ENCODE measurements around the gene ATG16L2.

- TF ChIP-seq TEAD4 (CRISPR knock-in tag; IDR thresholded peaks at IDR 0.05) (no peak), E2F4 (CRISPR knock-in tag; IDR thresholded peaks at IDR 0.05; ENCODE audit: borderline replicate concordance, low read depth) (no peak), ATF1 (CRISPR knock-in tag; IDR thresholded peaks at IDR 0.05) (no peak), ESRRA (CRISPR knock-in tag; IDR thresholded peaks at IDR 0.05; ENCODE audit: borderline replicate concordance) (no peak), KAT7 (CRISPR knock-in tag; IDR thresholded peaks at IDR 0.05; ENCODE audit: borderline replicate concordance) (no peak), NFYB (CRISPR knock-in tag; conservative IDR thresholded peaks at IDR 0.05; ENCODE audit: low read depth) (no peak), TCF7 (CRISPR knock-in tag; IDR thresholded peaks at IDR 0.05; ENCODE audit: low read depth) (no peak), SMAD3 (CRISPR knock-in tag; IDR thresholded peaks at IDR 0.05; ENCODE audit: borderline replicate concordance) (no peak), ZNF138 (CRISPR knock-in tag; conservative IDR thresholded peaks at IDR 0.05) (no peak), ZBTB21 (CRISPR knock-in tag; IDR thresholded peaks at IDR 0.05; ENCODE audit: borderline replicate concordance) (no peak), NR1H2 (CRISPR knock-in tag; IDR thresholded peaks at IDR 0.05) (no peak)
- TF ChIP-seq, protein P1, sequence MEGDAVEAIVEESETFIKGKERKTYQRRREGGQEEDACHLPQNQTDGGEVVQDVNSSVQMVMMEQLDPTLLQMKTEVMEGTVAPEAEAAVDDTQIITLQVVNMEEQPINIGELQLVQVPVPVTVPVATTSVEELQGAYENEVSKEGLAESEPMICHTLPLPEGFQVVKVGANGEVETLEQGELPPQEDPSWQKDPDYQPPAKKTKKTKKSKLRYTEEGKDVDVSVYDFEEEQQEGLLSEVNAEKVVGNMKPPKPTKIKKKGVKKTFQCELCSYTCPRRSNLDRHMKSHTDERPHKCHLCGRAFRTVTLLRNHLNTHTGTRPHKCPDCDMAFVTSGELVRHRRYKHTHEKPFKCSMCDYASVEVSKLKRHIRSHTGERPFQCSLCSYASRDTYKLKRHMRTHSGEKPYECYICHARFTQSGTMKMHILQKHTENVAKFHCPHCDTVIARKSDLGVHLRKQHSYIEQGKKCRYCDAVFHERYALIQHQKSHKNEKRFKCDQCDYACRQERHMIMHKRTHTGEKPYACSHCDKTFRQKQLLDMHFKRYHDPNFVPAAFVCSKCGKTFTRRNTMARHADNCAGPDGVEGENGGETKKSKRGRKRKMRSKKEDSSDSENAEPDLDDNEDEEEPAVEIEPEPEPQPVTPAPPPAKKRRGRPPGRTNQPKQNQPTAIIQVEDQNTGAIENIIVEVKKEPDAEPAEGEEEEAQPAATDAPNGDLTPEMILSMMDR (IDR thresholded peaks at IDR 0.05): no peak
- TF ChIP-seq, protein P2, sequence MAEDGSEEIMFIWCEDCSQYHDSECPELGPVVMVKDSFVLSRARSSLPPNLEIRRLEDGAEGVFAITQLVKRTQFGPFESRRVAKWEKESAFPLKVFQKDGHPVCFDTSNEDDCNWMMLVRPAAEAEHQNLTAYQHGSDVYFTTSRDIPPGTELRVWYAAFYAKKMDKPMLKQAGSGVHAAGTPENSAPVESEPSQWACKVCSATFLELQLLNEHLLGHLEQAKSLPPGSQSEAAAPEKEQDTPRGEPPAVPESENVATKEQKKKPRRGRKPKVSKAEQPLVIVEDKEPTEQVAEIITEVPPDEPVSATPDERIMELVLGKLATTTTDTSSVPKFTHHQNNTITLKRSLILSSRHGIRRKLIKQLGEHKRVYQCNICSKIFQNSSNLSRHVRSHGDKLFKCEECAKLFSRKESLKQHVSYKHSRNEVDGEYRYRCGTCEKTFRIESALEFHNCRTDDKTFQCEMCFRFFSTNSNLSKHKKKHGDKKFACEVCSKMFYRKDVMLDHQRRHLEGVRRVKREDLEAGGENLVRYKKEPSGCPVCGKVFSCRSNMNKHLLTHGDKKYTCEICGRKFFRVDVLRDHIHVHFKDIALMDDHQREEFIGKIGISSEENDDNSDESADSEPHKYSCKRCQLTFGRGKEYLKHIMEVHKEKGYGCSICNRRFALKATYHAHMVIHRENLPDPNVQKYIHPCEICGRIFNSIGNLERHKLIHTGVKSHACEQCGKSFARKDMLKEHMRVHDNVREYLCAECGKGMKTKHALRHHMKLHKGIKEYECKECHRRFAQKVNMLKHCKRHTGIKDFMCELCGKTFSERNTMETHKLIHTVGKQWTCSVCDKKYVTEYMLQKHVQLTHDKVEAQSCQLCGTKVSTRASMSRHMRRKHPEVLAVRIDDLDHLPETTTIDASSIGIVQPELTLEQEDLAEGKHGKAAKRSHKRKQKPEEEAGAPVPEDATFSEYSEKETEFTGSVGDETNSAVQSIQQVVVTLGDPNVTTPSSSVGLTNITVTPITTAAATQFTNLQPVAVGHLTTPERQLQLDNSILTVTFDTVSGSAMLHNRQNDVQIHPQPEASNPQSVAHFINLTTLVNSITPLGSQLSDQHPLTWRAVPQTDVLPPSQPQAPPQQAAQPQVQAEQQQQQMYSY (CRISPR knock-in tag; IDR thresholded peaks at IDR 0.05): no peak
Measured at GRCh38 chr11:72842653-72843330, 28.6 kb downstream of the ATG16L2 start.
